Measurements from ENCODE around the gene STAC.

STAC gene

GRCh38 chr3:36373666-36374065, 6.6 kb upstream of the STAC start:
- Histone ChIP-seq H3K4me3 (ENCODE audit: low read length) (no peak overlapping the region), H3K9me3 (ENCODE audit: control insufficient read depth, insufficient read depth, low read length) (no peaks in the 10 kb centered on the region), H3K4me1 (ENCODE audit: control insufficient read depth, low read length) (no peaks in the 10 kb centered on the region), H3K36me3 (ENCODE audit: control insufficient read depth, low read length) (no peaks in the 10 kb centered on the region), H4K20me1 (ENCODE audit: control insufficient read depth, insufficient read depth, low read depth, low read length) (no peaks in the 10 kb centered on the region), H3K4me2 (ENCODE audit: low read length) (no peak overlapping the region), H3K79me2 (ENCODE audit: control insufficient read depth, low read length) (no peaks in the 10 kb centered on the region), H3K9me2 (replicated peaks; ENCODE audit: control insufficient read depth, low read length) (no peaks in the 10 kb centered on the region), H3K27ac (ENCODE audit: low read depth, low read length) (no peak overlapping the region), H3K27me3 (ENCODE audit: control insufficient read depth, low read length) (no peaks in the 10 kb centered on the region), H3F3A (ENCODE audit: control insufficient read depth, insufficient read depth) (no peaks in the 10 kb centered on the region)
- TF ChIP-seq CTCF (IDR thresholded peaks at IDR 0.05; ENCODE audit: low read depth, low read length, poor library complexity, severe bottlenecking) (no peak), EZH2phosphoT487 (IDR thresholded peaks at IDR 0.05; ENCODE audit: borderline replicate concordance, low read length) (no peak)

- no peaks in the 10 kb centered on the region for H3K4me1 ChIP-seq (ENCODE audit: control insufficient read depth, low read length)
- no peaks in the 10 kb centered on the region for H3K27me3 ChIP-seq (ENCODE audit: control insufficient read depth, low read length)
- H3K4me2 ChIP-seq (ENCODE audit: low read length), result no peak overlapping the region
- H3K79me2 ChIP-seq (ENCODE audit: control insufficient read depth, low read length), result no peaks in the 10 kb centered on the region
- no peak overlapping the region for H3K27ac ChIP-seq (ENCODE audit: low read depth, low read length)
- H3K36me3 ChIP-seq (ENCODE audit: control insufficient read depth, low read length), result no peaks in the 10 kb centered on the region
- H3K9me3 ChIP-seq (ENCODE audit: control insufficient read depth, insufficient read depth, low read length), result no peaks in the 10 kb centered on the region
- no peaks in the 10 kb centered on the region for H4K20me1 ChIP-seq (ENCODE audit: control insufficient read depth, insufficient read depth, low read depth, low read length)
- TF ChIP-seq CTCF (IDR thresholded peaks at IDR 0.05; ENCODE audit: low read depth, low read length, poor library complexity, severe bottlenecking) (no peak), EZH2phosphoT487 (IDR thresholded peaks at IDR 0.05; ENCODE audit: borderline replicate concordance, low read length) (no peak)
- H3K9me2 ChIP-seq (replicated peaks; ENCODE audit: control insufficient read depth, low read length), result no peaks in the 10 kb centered on the region
- no peaks in the 10 kb centered on the region for H3F3A ChIP-seq (ENCODE audit: control insufficient read depth, insufficient read depth)
- no peak overlapping the region for H3K4me3 ChIP-seq (ENCODE audit: low read length)
These were observed 458 bp upstream of the STAC start for GRCh38 chr3:36379872-36380220.

- no peak overlapping the region for H3K4me2 ChIP-seq (ENCODE audit: low read length)
- H3K9me3 ChIP-seq (ENCODE audit: control insufficient read depth, insufficient read depth, low read length), result no peaks in the 10 kb centered on the region
- no peak overlapping the region for H3K4me3 ChIP-seq (ENCODE audit: low read length)
- no peak for TF ChIP-seq CTCF (IDR thresholded peaks at IDR 0.05; ENCODE audit: low read depth, low read length, poor library complexity, severe bottlenecking)
- TF ChIP-seq EZH2phosphoT487 (IDR thresholded peaks at IDR 0.05; ENCODE audit: borderline replicate concordance, low read length), result no peak
- H3K79me2 ChIP-seq (ENCODE audit: control insufficient read depth, low read length), result no peaks in the 10 kb centered on the region
- no peaks in the 10 kb centered on the region for H3K4me1 ChIP-seq (ENCODE audit: control insufficient read depth, low read length)
- no peaks in the 10 kb centered on the region for H3F3A ChIP-seq (ENCODE audit: control insufficient read depth, insufficient read depth)
- H3K27ac ChIP-seq (ENCODE audit: low read depth, low read length), result no peak overlapping the region
- no peaks in the 10 kb centered on the region for H4K20me1 ChIP-seq (ENCODE audit: control insufficient read depth, insufficient read depth, low read depth, low read length)
- no peaks in the 10 kb centered on the region for H3K27me3 ChIP-seq (ENCODE audit: control insufficient read depth, low read length)
- H3K36me3 ChIP-seq (ENCODE audit: control insufficient read depth, low read length), result no peaks in the 10 kb centered on the region
- H3K9me2 ChIP-seq (replicated peaks; ENCODE audit: control insufficient read depth, low read length), result no peaks in the 10 kb centered on the region
These were observed 1.1 kb downstream of the STAC start for GRCh38 chr3:36381311-36381956.

Data from DOHH2 (cell line).